22Rv1 (cell line): ENCODE results near the gene LRRC14B.
"Not testable (repeated sequence)": the region's sequence is repeated elsewhere in the genome, so short reads cannot be mapped to it uniquely, and the experiment has no call there.

Source experiments
- H3K27ac ChIP-seq: fragments of 450-650 bp; 2 replicates; pipeline ENCODE4 v1.5.1; 2017
- CTCF ChIP-seq: fragments of 450-650 bp; IDR thresholded peaks from 2 replicates; pipeline ENCODE4 v1.5.1; 2017; ENCODE audit warnings: mild to moderate bottlenecking
- ZFX ChIP-seq: fragments of 450-650 bp; IDR thresholded peaks from 2 replicates; pipeline ENCODE4 v1.6.1; 2017; ENCODE audit warnings: antibody characterized with exemption, borderline replicate concordance

Gene LRRC14B

GRCh38 chr5:206406-206805 lies 15.1 kb downstream of the LRRC14B start:
- no peak overlapping the region for H3K27ac ChIP-seq
- TF ChIP-seq CTCF (no peak), ZFX (no peak)

- TF ChIP-seq ZFX (no peak), CTCF (no peak)
- no peak overlapping the region for H3K27ac ChIP-seq
Observed at GRCh38 chr5:206927-207536, 15.7 kb downstream of the LRRC14B start.

- H3K27ac ChIP-seq: no peak overlapping the region
- no peak for TF ChIP-seq ZFX
- TF ChIP-seq CTCF: no peak
Observed at GRCh38 chr5:207599-207998, 16.3 kb downstream of the LRRC14B start.

- H3K27ac ChIP-seq: no peak overlapping the region
- TF ChIP-seq ZFX: no peak
- TF ChIP-seq CTCF: no peak
Observed at GRCh38 chr5:208449-209114, 17.3 kb downstream of the LRRC14B start.

- H3K27ac ChIP-seq: no peak overlapping the region
Observed at GRCh38 chr5:213803-214395, 22.6 kb downstream of the LRRC14B start.

GRCh38 chr5:215256-215655 lies 24.0 kb downstream of the LRRC14B start:
- H3K27ac ChIP-seq: not testable (repeated sequence)

More at GRCh38 chr5:213803-214395, 22.6 kb downstream of the LRRC14B start:
- TF ChIP-seq ZFX (no peak), CTCF (no peak)

- not testable (repeated sequence) for H3K27ac ChIP-seq
Observed at GRCh38 chr5:216076-216475, 24.8 kb downstream of the LRRC14B start.
